ENCODE measurements around the gene TBC1D19.

DNA sequence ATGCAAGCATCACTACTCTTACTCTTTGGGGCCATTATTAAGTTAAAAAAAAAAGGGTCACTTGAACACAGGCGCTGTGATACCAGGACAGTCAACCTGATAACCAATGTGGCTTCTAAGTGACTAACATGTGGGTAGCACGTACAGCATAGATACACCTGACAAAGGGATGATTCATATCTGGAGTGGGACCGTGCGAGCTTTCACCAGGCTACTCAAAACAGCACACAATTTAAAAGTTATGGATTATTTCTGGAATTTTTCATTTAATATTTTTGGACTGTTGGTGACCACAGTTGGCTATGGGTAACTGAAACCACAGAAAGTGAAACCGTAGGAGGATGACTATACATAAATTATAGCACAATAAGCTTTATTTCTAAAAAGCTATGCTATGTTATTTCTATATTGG lies 162.9 kb downstream of the TBC1D19 start:
- TF ChIP-seq, protein P1, sequence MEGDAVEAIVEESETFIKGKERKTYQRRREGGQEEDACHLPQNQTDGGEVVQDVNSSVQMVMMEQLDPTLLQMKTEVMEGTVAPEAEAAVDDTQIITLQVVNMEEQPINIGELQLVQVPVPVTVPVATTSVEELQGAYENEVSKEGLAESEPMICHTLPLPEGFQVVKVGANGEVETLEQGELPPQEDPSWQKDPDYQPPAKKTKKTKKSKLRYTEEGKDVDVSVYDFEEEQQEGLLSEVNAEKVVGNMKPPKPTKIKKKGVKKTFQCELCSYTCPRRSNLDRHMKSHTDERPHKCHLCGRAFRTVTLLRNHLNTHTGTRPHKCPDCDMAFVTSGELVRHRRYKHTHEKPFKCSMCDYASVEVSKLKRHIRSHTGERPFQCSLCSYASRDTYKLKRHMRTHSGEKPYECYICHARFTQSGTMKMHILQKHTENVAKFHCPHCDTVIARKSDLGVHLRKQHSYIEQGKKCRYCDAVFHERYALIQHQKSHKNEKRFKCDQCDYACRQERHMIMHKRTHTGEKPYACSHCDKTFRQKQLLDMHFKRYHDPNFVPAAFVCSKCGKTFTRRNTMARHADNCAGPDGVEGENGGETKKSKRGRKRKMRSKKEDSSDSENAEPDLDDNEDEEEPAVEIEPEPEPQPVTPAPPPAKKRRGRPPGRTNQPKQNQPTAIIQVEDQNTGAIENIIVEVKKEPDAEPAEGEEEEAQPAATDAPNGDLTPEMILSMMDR (conservative IDR thresholded peaks at IDR 0.05): no peak
- TF ChIP-seq ZFX (IDR thresholded peaks at IDR 0.05): no peak

All from C4-2B (cell line).